ENCODE data around the gene ZER1.
"Not testable (repeated sequence)": the region's sequence is repeated elsewhere in the genome, so short reads cannot be mapped to it uniquely, and the experiment has no call there.

ZER1 gene

DNA sequence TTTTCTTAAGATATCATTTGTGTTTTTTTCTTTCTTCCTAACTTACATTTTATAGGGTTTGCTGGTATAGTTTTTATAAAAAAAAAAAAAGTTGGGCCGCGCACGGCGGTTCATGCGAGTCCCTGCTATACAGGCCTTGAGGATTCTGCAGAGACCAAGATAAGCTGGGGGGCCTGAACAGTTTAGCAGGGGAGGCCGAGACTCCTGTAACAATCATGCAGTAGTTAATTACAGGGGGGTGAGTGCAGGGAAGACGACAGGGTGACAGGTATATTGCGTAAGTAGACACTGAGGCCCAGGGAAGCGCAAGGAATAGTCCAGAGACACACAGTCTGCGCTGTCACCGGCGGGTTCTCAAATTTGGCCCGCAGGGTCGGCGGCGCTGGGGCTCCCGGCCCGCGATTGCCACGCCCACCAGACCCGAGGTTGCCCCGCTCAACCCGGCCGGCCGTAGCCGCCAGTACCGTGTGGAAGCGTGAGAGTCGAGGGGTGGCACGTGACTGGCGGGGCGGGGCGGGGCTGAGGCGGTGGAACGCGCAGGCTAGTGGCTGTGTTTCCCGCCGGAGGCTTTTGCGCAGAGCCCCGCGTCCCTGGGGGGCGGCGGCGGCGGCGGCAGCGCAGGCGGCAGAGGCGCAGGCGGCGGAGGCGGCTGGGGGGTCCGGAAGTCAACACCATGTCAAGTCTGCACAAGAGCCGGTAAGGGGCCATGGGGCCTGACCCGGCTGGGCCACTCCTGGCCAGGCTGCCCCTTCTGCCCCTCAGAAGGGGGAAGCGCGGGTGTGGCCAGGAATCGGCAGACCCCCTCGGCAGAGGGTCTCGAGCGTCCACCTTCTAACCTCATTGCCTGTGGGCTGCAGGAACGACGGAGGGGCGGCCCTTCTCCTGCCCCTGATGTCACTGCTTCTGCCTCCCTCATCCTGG is 15.2 kb upstream of the ZER1 start, which contains the start of gene TBC1D13:
Gene TBC1D13 (plus strand): TSS at position 573 of the 921 bp plus-strand sequence. CDS start 101 bp downstream, at position 674.
- H3K4me3 ChIP-seq (ENCODE audit: low read depth, low read length): peak within 1 kb of the TSS; percentile 98
- no peaks in the 10 kb centered on the region for H3K27me3 ChIP-seq (ENCODE audit: control insufficient read depth, insufficient read depth, low read length)
- peaks cover 5% of the 10 kb centered on the region; the same call in 1 of the 2 replicates for H3K4me1 ChIP-seq (ENCODE audit: control insufficient read depth, insufficient read depth, low read length)
- peak within 1 kb of the TSS; percentile 93 for H3K9ac ChIP-seq (ENCODE audit: low read length)
- H3K36me3 ChIP-seq (ENCODE audit: control insufficient read depth, insufficient read depth, low read length): peaks cover 20% of the 10 kb centered on the region
- peak within 1 kb of the TSS; percentile 43; the same call in 1 of the 2 replicates for H3K27ac ChIP-seq (ENCODE audit: low read depth, low read length)
- no peaks in the 10 kb centered on the region for H3K9me3 ChIP-seq (ENCODE audit: control insufficient read depth, insufficient read depth, low read depth, low read length)

DNA sequence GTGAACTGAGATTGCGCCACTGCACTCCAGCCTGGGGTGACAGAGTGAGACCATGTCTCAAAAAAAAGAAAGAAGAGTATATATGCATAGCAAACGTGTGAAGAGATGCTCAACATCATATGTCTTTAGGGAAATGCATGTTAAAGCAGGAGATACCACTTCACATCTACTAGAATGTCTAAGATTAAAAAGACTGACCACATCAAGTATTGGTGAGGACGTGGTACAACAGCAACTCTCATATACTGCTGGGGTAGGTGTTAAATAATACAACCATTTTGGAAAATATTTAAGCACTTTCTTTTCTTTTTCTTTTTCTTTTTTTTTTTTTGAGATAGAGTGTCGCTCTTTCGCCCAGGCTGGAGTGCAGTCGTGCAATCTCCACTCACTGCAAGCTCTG is 13.7 kb upstream of the ZER1 start:
- peaks cover 5% of the 10 kb centered on the region; the same call in 1 of the 2 replicates for H3K4me1 ChIP-seq (ENCODE audit: control insufficient read depth, insufficient read depth, low read length)
- H3K36me3 ChIP-seq (ENCODE audit: control insufficient read depth, insufficient read depth, low read length): peaks cover 5% of the 10 kb centered on the region
- H3K4me3 ChIP-seq (ENCODE audit: low read depth, low read length): no peak overlapping the region
- no peaks in the 10 kb centered on the region for H3K27me3 ChIP-seq (ENCODE audit: control insufficient read depth, insufficient read depth, low read length)
- no peak overlapping the region for H3K27ac ChIP-seq (ENCODE audit: low read depth, low read length)
- H3K9me3 ChIP-seq (ENCODE audit: control insufficient read depth, insufficient read depth, low read depth, low read length): peaks cover 6% of the 10 kb centered on the region; the same call in 1 of the 2 replicates
- H3K9ac ChIP-seq (ENCODE audit: low read length): no peak overlapping the region

DNA sequence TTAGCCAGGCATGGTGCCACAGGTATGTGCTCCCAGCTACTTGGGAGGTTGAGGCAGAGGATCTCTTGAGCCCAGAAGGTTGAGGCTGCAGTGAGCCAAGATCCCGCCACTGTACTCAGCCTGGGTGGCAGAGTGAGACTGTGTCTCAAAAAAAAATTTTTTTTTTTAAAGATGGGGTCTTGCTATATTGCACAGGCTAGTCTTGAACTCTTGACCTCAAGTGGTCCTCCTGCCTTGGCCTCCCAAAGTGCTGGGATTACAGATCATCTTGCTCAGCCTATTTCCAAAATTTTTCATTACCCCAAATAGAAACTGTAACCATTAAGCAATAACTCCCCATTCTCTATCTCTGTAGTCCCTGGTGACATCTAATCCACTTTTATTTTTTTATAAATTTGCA is 10.9 kb upstream of the ZER1 start:
- no peaks in the 10 kb centered on the region for H3K36me3 ChIP-seq (ENCODE audit: control insufficient read depth, insufficient read depth, low read length)
- H3K27me3 ChIP-seq (ENCODE audit: control insufficient read depth, insufficient read depth, low read length): no peaks in the 10 kb centered on the region
- H3K4me1 ChIP-seq (ENCODE audit: control insufficient read depth, insufficient read depth, low read length): no peaks in the 10 kb centered on the region
- peaks cover 6% of the 10 kb centered on the region; the same call in 1 of the 2 replicates for H3K9me3 ChIP-seq (ENCODE audit: control insufficient read depth, insufficient read depth, low read depth, low read length)
- no peak overlapping the region for H3K27ac ChIP-seq (ENCODE audit: low read depth, low read length)
- no peak overlapping the region for H3K4me3 ChIP-seq (ENCODE audit: low read depth, low read length)
- no peak overlapping the region for H3K9ac ChIP-seq (ENCODE audit: low read length)

DNA sequence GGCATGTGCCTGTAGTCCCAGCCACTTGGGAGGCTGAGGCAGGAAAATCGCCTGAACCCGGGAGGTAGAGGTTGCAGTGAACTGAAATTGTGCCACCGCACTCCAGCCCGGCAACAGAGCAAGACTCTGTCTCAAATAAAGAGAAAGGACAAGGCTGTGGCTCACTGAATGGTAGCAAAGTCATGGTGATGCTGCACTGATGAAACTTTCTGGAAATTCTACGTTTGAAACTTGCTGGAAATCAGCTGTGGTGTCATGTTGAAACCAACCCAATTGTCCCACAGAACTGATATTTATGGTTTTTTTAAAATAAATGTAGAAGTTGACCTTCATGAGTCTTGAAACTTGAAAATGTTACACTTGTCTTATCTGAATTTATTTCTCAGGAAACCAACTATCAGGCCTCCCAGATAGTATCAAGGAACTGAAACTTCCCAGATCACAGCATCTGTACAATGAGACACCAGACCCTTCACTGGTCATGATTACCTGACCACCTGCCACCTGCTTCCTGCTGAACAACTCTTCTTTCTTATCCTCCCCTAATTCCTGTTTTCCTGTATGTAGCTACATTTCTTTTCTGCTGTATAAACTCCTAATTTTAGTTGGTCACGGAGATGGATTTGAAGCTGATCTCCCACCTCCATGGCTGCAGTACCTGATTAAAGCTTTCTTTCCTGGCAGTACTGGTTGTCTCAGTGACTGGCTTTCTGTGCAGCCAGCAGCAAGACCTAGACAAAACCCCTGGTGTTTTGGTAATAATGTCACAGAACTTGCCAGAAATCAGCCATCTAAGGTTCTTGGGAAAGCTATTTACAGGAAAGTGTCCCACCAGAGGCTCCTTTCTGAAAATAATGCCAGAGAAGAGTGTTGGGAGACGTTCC is 9.7 kb upstream of the ZER1 start:
- no peaks in the 10 kb centered on the region for H3K27me3 ChIP-seq (ENCODE audit: control insufficient read depth, insufficient read depth, low read length)
- no peaks in the 10 kb centered on the region for H3K36me3 ChIP-seq (ENCODE audit: control insufficient read depth, insufficient read depth, low read length)
- no peak overlapping the region for H3K9ac ChIP-seq (ENCODE audit: low read length)
- H3K9me3 ChIP-seq (ENCODE audit: control insufficient read depth, insufficient read depth, low read depth, low read length): peaks cover 6% of the 10 kb centered on the region; the same call in 1 of the 2 replicates
- H3K4me1 ChIP-seq (ENCODE audit: control insufficient read depth, insufficient read depth, low read length): no peaks in the 10 kb centered on the region
- H3K4me3 ChIP-seq (ENCODE audit: low read depth, low read length): no peak overlapping the region
- no peak overlapping the region for H3K27ac ChIP-seq (ENCODE audit: low read depth, low read length)

DNA sequence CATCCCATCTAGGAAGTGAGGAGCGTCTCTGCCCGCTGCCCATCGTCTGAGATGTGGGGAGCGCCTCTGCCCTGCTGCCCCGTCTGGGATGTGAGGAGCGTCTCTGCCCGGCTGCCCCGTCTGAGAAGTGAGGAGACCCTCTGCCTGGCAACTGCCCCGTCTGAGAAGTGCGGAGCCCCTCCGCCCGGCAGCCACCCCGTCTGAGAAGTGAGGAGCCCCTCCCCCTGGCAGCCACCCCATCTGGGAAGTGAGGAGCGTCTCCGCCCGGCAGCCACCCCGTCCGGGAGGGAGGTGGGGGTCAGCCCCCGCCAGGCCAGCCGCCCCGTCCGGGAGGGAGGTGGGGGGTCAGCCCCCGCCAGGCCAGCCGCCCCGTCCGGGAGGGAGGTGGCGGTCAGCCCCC is 8.4 kb upstream of the ZER1 start:
- not testable (repeated sequence) for H3K9ac ChIP-seq (ENCODE audit: low read length); H3K27ac ChIP-seq (ENCODE audit: low read depth, low read length); H3K4me1 ChIP-seq (ENCODE audit: control insufficient read depth, insufficient read depth, low read length); H3K4me3 ChIP-seq (ENCODE audit: low read depth, low read length); H3K36me3 ChIP-seq (ENCODE audit: control insufficient read depth, insufficient read depth, low read length); H3K27me3 ChIP-seq (ENCODE audit: control insufficient read depth, insufficient read depth, low read length); H3K9me3 ChIP-seq (ENCODE audit: control insufficient read depth, insufficient read depth, low read depth, low read length)

DNA sequence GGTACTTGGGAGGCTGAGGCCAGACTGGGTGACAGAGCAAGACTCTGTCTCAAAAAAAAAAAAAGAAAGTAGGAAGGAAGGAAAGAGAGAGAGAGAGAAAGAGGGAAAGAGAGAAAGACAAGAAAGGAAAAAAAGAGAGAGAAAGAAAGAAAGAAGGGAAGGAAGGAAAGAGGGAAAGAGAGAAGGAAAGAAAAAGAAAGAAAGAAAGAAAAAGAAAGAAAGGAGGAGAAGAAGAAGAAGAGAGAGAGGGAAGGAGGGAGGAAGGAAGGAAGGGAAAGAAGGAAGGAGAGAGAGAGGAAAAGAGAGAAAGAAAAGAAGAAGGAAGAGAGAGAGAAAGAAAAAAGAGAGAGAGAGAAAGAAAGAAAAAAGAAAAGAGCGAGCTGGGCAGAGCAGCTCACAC is 3.1 kb upstream of the ZER1 start:
- Histone ChIP-seq H3K27ac (ENCODE audit: low read depth, low read length) (no peak overlapping the region), H3K27me3 (ENCODE audit: control insufficient read depth, insufficient read depth, low read length) (no peaks in the 10 kb centered on the region), H3K9ac (ENCODE audit: low read length) (no peak overlapping the region), H3K9me3 (ENCODE audit: control insufficient read depth, insufficient read depth, low read depth, low read length) (no peaks in the 10 kb centered on the region; the same call in 1 of the 2 replicates), H3K4me3 (ENCODE audit: low read depth, low read length) (no peak overlapping the region), H3K36me3 (ENCODE audit: control insufficient read depth, insufficient read depth, low read length) (no peaks in the 10 kb centered on the region), H3K4me1 (ENCODE audit: control insufficient read depth, insufficient read depth, low read length) (0 out of 2 replicates have a peak, but pooled peaks cover 2% of the 10 kb centered on the region)

DNA sequence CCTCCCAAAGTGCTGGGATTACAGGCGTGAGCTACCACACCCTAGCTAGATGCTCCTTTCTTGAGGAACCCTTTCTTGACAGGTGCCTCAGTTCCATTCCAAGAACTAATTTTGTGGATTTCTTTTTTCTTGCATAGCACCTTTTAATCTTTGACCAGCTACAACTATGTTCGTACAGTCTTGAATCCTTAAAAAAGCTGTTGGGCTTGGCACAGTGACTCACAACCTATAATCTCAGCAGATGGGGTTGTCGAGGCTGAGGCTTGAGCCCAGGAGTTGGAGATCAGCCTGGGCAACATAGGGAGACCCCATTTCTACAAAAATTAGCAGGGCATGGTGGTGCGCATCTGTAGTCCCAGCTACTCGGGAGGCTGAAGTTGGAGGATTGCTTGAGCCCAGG is 1.3 kb upstream of the ZER1 start:
- Histone ChIP-seq H3K36me3 (ENCODE audit: control insufficient read depth, insufficient read depth, low read length) (no peaks in the 10 kb centered on the region), H3K4me3 (ENCODE audit: low read depth, low read length) (no peak overlapping the region), H3K27ac (ENCODE audit: low read depth, low read length) (no peak overlapping the region), H3K4me1 (ENCODE audit: control insufficient read depth, insufficient read depth, low read length) (0 out of 2 replicates have a peak, but pooled peaks cover 2% of the 10 kb centered on the region), H3K27me3 (ENCODE audit: control insufficient read depth, insufficient read depth, low read length) (no peaks in the 10 kb centered on the region), H3K9me3 (ENCODE audit: control insufficient read depth, insufficient read depth, low read depth, low read length) (no peaks in the 10 kb centered on the region), H3K9ac (ENCODE audit: low read length) (no peak overlapping the region)

DNA sequence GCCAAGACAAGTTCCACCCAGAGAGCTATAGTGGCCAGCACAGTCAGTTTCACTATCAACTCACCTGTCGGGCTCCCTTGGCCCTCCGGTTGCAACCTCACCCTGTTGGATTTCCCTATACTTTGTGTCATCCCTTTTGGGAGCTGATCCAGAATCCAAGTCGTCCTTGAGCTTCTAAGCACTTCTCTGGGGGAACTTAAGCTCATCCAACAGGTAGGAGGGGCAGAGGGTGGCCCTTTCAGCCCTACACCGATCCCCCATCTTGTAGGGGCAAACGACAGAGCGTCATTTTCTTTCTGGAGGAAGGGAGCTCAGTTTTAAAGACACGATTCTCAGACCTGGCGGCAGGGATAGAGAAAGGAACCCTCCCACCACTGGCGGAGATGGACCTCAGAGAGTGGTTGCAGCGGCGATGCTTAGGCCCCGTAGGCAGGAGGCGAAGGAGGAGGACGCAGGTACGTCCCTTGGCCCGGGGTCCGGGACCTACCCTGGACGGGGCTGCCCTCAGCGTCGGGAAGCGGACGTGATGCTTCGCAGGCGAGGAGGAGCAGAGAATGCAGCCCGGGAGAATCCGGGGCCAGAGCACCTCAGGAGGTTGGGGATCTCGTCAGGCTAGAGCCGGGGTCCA is 519 bp downstream of the ZER1 start:
- H3K27ac ChIP-seq (ENCODE audit: low read depth, low read length): peak overlapping the region; percentile 58
- H3K4me1 ChIP-seq (ENCODE audit: control insufficient read depth, insufficient read depth, low read length): 0 out of 2 replicates have a peak, but pooled peaks cover 2% of the 10 kb centered on the region
- no peaks in the 10 kb centered on the region for H3K9me3 ChIP-seq (ENCODE audit: control insufficient read depth, insufficient read depth, low read depth, low read length)
- H3K9ac ChIP-seq (ENCODE audit: low read length): peak overlapping the region; percentile 79
- H3K27me3 ChIP-seq (ENCODE audit: control insufficient read depth, insufficient read depth, low read length): no peaks in the 10 kb centered on the region
- peak overlapping the region; percentile 93 for H3K4me3 ChIP-seq (ENCODE audit: low read depth, low read length)
- no peaks in the 10 kb centered on the region for H3K36me3 ChIP-seq (ENCODE audit: control insufficient read depth, insufficient read depth, low read length)

DNA sequence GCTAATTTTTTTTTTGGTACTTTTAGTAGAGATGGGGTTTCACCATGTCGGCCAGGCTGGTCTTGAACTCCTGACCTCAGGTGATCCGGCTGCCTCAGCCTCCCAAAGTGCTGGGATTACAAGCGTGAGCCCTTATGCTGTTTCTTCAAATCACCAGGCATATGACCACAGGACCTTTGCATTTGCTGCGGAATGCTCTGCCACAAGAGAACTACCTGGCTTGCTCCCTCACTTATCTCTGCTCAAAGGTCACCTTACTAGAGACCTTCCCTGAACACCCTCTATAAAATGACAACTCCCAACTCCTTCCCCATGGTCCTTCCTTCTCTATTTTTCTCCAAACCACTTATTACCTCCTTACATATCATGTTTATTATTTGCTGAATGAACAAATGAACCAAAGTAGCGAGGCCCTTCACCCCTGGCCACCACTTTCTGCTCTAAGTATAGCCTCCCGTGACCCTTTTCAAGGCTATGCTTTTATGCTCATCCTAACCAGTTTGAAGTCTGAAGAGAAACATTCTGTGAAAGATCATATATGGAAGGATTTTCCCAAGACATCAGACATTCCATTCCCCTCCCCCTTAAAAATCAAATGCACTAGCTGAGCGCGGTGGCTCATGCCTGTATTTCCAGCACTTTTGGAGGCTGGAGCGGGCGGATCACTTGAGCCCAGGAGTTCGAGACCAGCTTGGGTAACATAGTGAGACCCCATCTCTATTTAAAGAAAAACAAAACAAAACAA is 1.3 kb downstream of the ZER1 start:
- no peak overlapping the region for H3K27ac ChIP-seq (ENCODE audit: low read depth, low read length)
- no peak overlapping the region for H3K9ac ChIP-seq (ENCODE audit: low read length)
- no peaks in the 10 kb centered on the region for H3K27me3 ChIP-seq (ENCODE audit: control insufficient read depth, insufficient read depth, low read length)
- no peaks in the 10 kb centered on the region for H3K36me3 ChIP-seq (ENCODE audit: control insufficient read depth, insufficient read depth, low read length)
- H3K4me3 ChIP-seq (ENCODE audit: low read depth, low read length): peak overlapping the region; percentile 93
- no peaks in the 10 kb centered on the region for H3K9me3 ChIP-seq (ENCODE audit: control insufficient read depth, insufficient read depth, low read depth, low read length)
- H3K4me1 ChIP-seq (ENCODE audit: control insufficient read depth, insufficient read depth, low read length): 0 out of 2 replicates have a peak, but pooled peaks cover 2% of the 10 kb centered on the region

DNA sequence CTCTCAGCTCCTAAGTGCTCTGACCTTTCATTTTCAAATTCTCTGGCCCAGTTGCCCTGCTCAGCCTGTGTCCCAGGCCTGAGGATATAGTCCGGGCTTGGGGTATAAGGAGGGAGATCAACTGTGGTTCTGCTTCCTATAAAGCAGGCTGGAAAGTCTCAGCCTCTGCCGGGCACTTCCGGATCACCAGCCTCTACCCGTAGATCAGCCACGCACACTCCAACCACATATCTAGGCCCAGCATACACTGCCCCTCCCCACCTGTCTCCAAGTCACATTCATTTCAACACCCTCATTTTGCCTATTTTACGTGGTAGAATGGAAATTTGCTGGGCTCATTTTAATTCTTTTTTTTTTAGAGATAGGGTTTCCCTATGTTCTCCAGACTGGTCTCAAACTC is 3.1 kb downstream of the ZER1 start:
- Histone ChIP-seq H3K27ac (ENCODE audit: low read depth, low read length) (no peak overlapping the region), H3K27me3 (ENCODE audit: control insufficient read depth, insufficient read depth, low read length) (no peaks in the 10 kb centered on the region), H3K9me3 (ENCODE audit: control insufficient read depth, insufficient read depth, low read depth, low read length) (no peaks in the 10 kb centered on the region), H3K4me3 (ENCODE audit: low read depth, low read length) (no peak overlapping the region), H3K36me3 (ENCODE audit: control insufficient read depth, insufficient read depth, low read length) (no peaks in the 10 kb centered on the region), H3K4me1 (ENCODE audit: control insufficient read depth, insufficient read depth, low read length) (peaks cover 11% of the 10 kb centered on the region; the same call in 1 of the 2 replicates), H3K9ac (ENCODE audit: low read length) (no peak overlapping the region)

Measured in HUES6 (cell line).